ENCODE measurements around the gene DAG1.

The DAG1 gene

GRCh38 chr3:49519916-49520385 is 49.9 kb downstream of the DAG1 start:
- in situ Hi-C loops (cut with MboI; ENCODE audit: low sequenced_read_pairs, unreplicated experiment), result no loop called here
- no peak for DNase-seq (ENCODE audit: low spot score)
- no peak for TF ChIP-seq CTCF (IDR thresholded peaks at IDR 0.05; ENCODE audit: borderline replicate concordance, control extremely low read depth, extremely low read depth, insufficient read depth, missing control alignments)

- DNase-seq (ENCODE audit: low spot score), result no peak
- in situ Hi-C loops (cut with MboI; ENCODE audit: low sequenced_read_pairs, unreplicated experiment), result no loop called here
- no peak for TF ChIP-seq CTCF (IDR thresholded peaks at IDR 0.05; ENCODE audit: borderline replicate concordance, control extremely low read depth, extremely low read depth, insufficient read depth, missing control alignments)
Measured at GRCh38 chr3:49523756-49524747, 54.0 kb downstream of the DAG1 start.

- DNase-seq (ENCODE audit: low spot score), result no peak
- in situ Hi-C loops (cut with MboI; ENCODE audit: low sequenced_read_pairs, unreplicated experiment), result no loop called here
- no peak for TF ChIP-seq CTCF (IDR thresholded peaks at IDR 0.05; ENCODE audit: borderline replicate concordance, control extremely low read depth, extremely low read depth, insufficient read depth, missing control alignments)
Measured at GRCh38 chr3:49529567-49529966, 59.5 kb downstream of the DAG1 start.

- no peak for DNase-seq (ENCODE audit: low spot score)
- no peak for TF ChIP-seq CTCF (IDR thresholded peaks at IDR 0.05; ENCODE audit: borderline replicate concordance, control extremely low read depth, extremely low read depth, insufficient read depth, missing control alignments)
- in situ Hi-C loops (cut with MboI; ENCODE audit: low sequenced_read_pairs, unreplicated experiment), result no loop called here
Measured at GRCh38 chr3:49530231-49530630, 60.2 kb downstream of the DAG1 start.

- in situ Hi-C loops (cut with MboI; ENCODE audit: low sequenced_read_pairs, unreplicated experiment), result no loop called here
- DNase-seq (ENCODE audit: low spot score), result no peak
- no peak for TF ChIP-seq CTCF (IDR thresholded peaks at IDR 0.05; ENCODE audit: borderline replicate concordance, control extremely low read depth, extremely low read depth, insufficient read depth, missing control alignments)
Measured at GRCh38 chr3:49530701-49531100, 60.6 kb downstream of the DAG1 start.

- in situ Hi-C loops (cut with MboI; ENCODE audit: low sequenced_read_pairs, unreplicated experiment), result no loop called here
Measured at GRCh38 chr3:49531218-49531617, 61.2 kb downstream of the DAG1 start.

More at GRCh38 chr3:49531218-49531617, 61.2 kb downstream of the DAG1 start:
- no peak for DNase-seq (ENCODE audit: low spot score)
- no peak for TF ChIP-seq CTCF (IDR thresholded peaks at IDR 0.05; ENCODE audit: borderline replicate concordance, control extremely low read depth, extremely low read depth, insufficient read depth, missing control alignments)
